ENCODE measurements around the gene LTBP4. TPM values are rescaled to one million over a fixed set of nuclear protein-coding genes. Genes with fewer than 3 reads are reported as not detected.

The LTBP4 gene
- polyA plus RNA-seq, 1 of the 3 experiments (the other 2 are of a cell fraction) = 24.8 TPM

- 71% methylated on average over 7 of the region's 9 CpGs for WGBS (ENCODE audit: low lambda C conversion rate)
- no peaks in the 10 kb centered on the region for H3K9me3 ChIP-seq
- no peaks in the 10 kb centered on the region for H3K36me3 ChIP-seq (replicated peaks in 1 of 2; ENCODE audit: control insufficient read depth in 1 of 2, insufficient read depth in 2 of 2, low read length in 1 of 2)
- H4K20me1 ChIP-seq (ENCODE audit: insufficient read depth) = no peaks in the 10 kb centered on the region; the same call in 1 of the 2 replicates
- no peak for DNase-seq
- no peak overlapping the region for H3K27ac ChIP-seq (ENCODE audit: low read depth in 2 of 2, low read length in 1 of 2)
- no peaks in the 10 kb centered on the region for H3K79me2 ChIP-seq (ENCODE audit: insufficient read depth)
- CTCF ChIA-PET = interaction anchor here (1.0 to 9.6 kb wide), 18 partner anchors 8 to 294 kb away, joined by 3 to 176 read pairs (median 5); partner anchors contain the start of gene BLVRB
- H3K9ac ChIP-seq = no peak overlapping the region
- no peak overlapping the region for H3K4me2 ChIP-seq
- POLR2A ChIA-PET = interaction anchor here (1.1 kb wide), 1 partner anchor 58 kb away, joined by 3 read pairs; no protein-coding TSS in a partner anchor
- H3K27me3 ChIP-seq (ENCODE audit: insufficient read depth) = no peaks in the 10 kb centered on the region
- no peak overlapping the region for H2AFZ ChIP-seq (ENCODE audit: low read depth)
- no peaks in the 10 kb centered on the region for H3K9me2 ChIP-seq
- TF ChIP-seq RCOR1 (IDR thresholded peaks at IDR 0.05; ENCODE audit: low read length) (no peak), USF2 (IDR thresholded peaks at IDR 0.05; ENCODE audit: borderline replicate concordance, low read depth, low read length) (no peak), GABPA (IDR thresholded peaks at IDR 0.05; ENCODE audit: low read depth) (no peak), SIN3A (IDR thresholded peaks at IDR 0.05; ENCODE audit: borderline replicate concordance, low read depth, low read length) (no peak), ELF1 (IDR thresholded peaks at IDR 0.05) (no peak), RFX5 (IDR thresholded peaks at IDR 0.05; ENCODE audit: low read length) (no peak), CHD2 (IDR thresholded peaks at IDR 0.05; ENCODE audit: low read length, partially characterized antibody) (no peak), TEAD4 (IDR thresholded peaks at IDR 0.05; ENCODE audit: borderline replicate concordance, insufficient read depth) (no peak), TAF1 (IDR thresholded peaks at IDR 0.05; ENCODE audit: borderline replicate concordance, low read depth, low read length) (no peak)
- H3K4me3 ChIP-seq (ENCODE audit: low read depth in 2 of 2, low read length in 1 of 2) = no peak overlapping the region
- peaks cover 36% of the 10 kb centered on the region for H3F3A ChIP-seq (replicated peaks; ENCODE audit: insufficient read depth)
- peaks cover 0 to 36% of the 10 kb centered on the region in 2 experiments; a peak in 2 of 4 replicates for H3K4me1 ChIP-seq (ENCODE audit: control insufficient read depth in 1 of 2, insufficient read depth in 2 of 2, low read depth in 1 of 2, low read length in 1 of 2)
Observed at GRCh38 chr19:40599331-40599901, 1.8 kb upstream of the LTBP4 start.

GRCh38 chr19:40599902-40600569, 1.1 kb upstream of the LTBP4 start:
- no peak overlapping the region for H3K9ac ChIP-seq
- H3K9me2 ChIP-seq = no peaks in the 10 kb centered on the region
- WGBS (ENCODE audit: low lambda C conversion rate) = 90% methylated on average over 23 of the region's 43 CpGs
- ChIA-PET POLR2A (no interaction called here), CTCF (interaction anchor here (1.0 to 9.6 kb wide), 19 partner anchors 8 to 409 kb away, joined by 3 to 176 read pairs (median 5); partner anchors contain the start of genes BLVRB and MAP3K10)
- no peaks in the 10 kb centered on the region for H3K36me3 ChIP-seq (replicated peaks in 1 of 2; ENCODE audit: control insufficient read depth in 1 of 2, insufficient read depth in 2 of 2, low read length in 1 of 2)
- H3K4me1 ChIP-seq (ENCODE audit: control insufficient read depth in 1 of 2, insufficient read depth in 2 of 2, low read depth in 1 of 2, low read length in 1 of 2) = peaks cover 6 to 40% of the 10 kb centered on the region in 2 experiments; a peak in 2 of 4 replicates
- no peaks in the 10 kb centered on the region for H3K9me3 ChIP-seq
- H3K79me2 ChIP-seq (ENCODE audit: insufficient read depth) = no peaks in the 10 kb centered on the region
- no peaks in the 10 kb centered on the region; the same call in 1 of the 2 replicates for H4K20me1 ChIP-seq (ENCODE audit: insufficient read depth)
- H2AFZ ChIP-seq (ENCODE audit: low read depth) = no peak overlapping the region
- no peaks in the 10 kb centered on the region for H3K27me3 ChIP-seq (ENCODE audit: insufficient read depth)
- no peak overlapping the region for H3K4me2 ChIP-seq
- TF ChIP-seq NFIC (IDR thresholded peaks at IDR 0.05; ENCODE audit: borderline replicate concordance) (no peak), USF2 (IDR thresholded peaks at IDR 0.05; ENCODE audit: borderline replicate concordance, low read depth, low read length) (no peak), POLR2AphosphoS5 (IDR thresholded peaks at IDR 0.05; ENCODE audit: low read depth, low read length) (no peak), FOSL2 (IDR thresholded peaks at IDR 0.05; ENCODE audit: borderline replicate concordance, low read depth) (no peak), PBX3 (IDR thresholded peaks at IDR 0.05) (no peak), RAD21 (IDR thresholded peaks at IDR 0.05; ENCODE audit: low read length) (no peak)
- DNase-seq = no peak
- H3K27ac ChIP-seq (ENCODE audit: low read depth in 2 of 2, low read length in 1 of 2) = no peak overlapping the region
- H3K4me3 ChIP-seq (ENCODE audit: low read depth in 2 of 2, low read length in 1 of 2) = no peak overlapping the region
- H3F3A ChIP-seq (replicated peaks; ENCODE audit: insufficient read depth) = peaks cover 38% of the 10 kb centered on the region
